DMS114 treated with DMSO at 0.1 percent for 48 hours (cell line): Measurements from ENCODE around the gene ITIH4.

ENCODE experiments used
- DNase-seq: peaks from one replicate; lab custom pipeline; 2025; ENCODE audit not compliant: unreplicated experiment; lab: John Stamatoyannopoulos, UW

ITIH4 gene

DNA sequence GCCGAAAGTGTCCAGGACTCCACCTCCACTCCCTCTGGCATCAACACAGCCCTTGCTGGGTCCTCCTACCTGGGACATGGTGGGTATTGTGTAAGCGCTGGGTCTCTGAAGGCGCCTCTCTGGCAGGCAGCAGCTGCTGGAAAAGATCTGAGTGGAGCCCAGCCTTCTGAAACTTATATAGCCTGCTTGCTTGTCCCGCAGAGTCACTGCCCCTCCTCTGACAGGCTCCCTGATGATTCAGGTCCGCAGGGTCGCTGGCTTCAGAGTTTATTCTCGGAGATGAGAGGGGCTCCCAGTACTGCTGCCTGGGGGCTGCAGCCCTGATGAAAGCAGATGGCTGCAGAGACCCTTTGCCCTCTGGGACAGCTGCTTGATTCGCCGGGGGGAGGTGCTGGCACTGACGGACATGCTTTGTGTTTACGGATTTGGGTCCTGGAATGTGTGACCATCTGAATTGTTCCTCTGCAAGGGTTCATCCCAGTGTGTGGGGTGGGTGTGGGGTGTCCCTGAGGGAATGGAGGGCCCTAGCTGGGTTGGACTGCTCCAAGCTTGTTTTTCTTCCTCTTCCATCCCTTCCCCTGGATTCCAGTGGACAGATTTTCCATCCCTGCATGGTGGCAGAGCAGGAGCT, 4.5 kb upstream of the ITIH4 start, which contains the start of gene MUSTN1:
MUSTN1 (minus strand) TSS at position 149 of the 631 bp plus-strand sequence; CDS start at position 78, 71 bp downstream.
- DNase-seq, result no peak

DNA sequence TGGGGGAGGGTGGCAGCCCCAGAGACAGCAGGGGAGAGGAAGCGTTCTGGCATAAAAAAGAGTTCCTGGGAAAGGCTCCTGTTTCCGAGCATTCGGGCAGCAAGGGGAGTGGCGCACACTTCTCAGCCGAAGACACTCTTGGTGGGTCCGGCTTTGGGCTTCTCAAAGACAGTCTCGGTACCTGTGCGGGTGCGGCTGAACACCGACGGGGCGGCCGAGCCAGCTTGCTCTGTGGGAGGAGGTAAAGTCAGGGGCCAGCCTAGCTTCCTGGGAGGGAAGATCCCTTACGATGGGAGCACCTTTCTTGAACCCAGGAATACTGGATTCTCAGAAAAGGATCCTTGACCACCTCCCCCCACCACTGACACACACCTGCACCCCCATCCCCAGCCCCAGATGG, 2.7 kb upstream of the ITIH4 start:
- DNase-seq, result no peak

DNA sequence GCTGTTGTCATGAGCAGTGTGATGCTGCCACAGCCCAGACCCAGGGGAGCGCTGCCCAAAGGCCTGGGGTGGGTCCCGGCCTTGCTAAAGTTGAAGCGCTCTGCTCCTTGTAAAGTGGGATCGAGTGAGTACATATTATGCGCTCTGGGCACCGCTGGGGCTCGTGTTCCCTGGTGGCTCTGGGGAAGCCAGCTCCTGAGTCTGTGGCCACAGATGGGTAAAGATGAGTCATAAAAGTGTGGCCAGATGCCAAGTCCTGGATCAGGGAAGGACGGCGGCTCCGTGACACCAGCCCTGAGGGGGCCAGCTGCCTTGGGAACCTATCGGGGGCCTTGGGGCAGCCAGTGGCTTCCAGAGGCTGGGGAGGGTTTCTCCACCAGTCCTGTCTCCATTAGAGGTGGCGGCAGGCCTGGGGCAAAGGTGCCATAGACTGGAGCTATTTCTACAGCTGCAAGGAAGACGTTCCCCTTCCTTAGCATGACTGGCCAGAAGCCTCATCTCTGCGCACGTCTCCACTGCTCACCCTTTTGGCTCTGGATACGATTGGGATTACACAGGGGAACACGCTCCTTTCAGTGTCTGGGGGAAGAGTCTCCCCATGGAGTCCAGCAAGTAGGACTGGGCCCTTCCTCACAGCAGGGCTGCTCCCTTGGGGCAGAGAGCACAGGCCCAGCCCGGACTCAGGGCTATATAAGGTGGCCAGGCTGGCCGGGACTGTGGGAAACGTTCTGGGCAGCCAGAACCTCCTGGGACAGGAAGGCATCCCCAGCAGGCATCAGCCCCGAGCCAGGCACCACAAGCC, 1.2 kb upstream of the ITIH4 start:
- DNase-seq, result no peak

DNA sequence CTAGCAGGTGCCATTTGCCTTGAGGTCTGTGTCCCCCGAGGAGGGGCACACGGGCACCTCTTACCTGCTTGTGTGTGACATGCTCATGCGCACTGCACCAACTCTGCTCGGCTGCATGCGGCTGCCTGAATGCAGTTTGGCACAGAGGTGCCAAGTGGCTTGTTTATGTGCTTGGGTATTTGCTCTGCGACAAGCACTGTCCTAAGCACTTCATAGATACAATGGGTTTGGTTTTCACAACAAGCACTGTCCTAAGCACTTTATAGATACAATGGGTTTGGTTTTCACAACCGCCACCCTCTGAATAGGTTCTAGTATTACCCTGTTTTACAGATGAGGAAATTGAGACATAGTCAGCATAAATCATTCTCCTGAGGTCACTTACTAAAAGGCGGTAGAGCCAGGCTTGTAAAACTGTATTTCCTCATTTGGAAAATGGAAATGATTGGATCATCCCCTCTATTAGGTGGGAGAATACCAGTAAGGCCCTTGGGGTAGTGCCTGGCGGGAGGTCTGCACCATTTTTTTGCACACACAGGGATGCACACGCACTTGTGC, 487 bp downstream of the ITIH4 start:
- DNase-seq, result no peak

DNA sequence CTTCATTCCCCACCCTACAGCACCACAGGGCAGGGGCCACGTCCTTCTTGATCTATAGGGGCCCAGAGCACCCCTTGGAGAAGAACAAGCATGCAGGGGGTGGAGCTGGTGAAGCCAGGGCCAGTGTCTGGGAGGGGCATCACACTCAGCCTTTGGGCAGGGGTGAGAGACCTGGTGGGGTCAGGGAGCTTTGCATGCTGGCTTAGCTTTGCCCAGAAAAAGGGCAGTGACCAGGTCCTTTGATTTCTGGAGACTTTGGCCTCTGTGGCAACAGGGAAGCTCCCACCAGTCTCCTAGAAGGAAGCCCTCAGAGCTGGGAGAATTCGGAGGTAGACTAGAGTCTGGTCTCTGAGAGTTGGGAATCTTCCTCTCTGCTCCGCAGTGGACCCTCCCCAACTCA, 990 bp downstream of the ITIH4 start:
- DNase-seq, result no peak

DNA sequence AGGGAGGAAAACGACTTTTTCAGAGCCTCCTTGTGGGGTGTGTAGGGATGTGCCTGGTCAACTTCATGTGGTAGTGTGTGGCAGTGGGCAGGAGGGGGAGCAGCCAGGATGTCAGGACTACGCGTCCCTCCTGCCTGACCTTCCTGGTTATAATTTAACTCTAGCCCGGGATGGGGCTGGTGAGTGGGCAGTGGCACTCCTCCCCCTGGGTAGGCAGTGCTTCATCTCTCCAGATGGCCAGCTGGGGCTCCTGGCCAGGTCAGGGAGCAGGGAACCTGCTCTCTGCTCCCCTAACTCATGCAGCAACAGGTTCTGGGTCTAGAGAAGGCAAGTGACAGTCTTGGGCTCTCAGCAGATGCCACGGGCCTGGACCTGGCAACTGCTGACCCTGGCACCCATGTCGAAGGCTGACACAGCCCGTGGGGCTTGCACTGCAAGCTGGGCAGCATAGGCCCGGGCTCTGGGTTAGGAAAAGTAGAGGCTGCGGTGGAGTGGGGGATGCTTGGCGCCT, 2.6 kb downstream of the ITIH4 start:
- no peak for DNase-seq

DNA sequence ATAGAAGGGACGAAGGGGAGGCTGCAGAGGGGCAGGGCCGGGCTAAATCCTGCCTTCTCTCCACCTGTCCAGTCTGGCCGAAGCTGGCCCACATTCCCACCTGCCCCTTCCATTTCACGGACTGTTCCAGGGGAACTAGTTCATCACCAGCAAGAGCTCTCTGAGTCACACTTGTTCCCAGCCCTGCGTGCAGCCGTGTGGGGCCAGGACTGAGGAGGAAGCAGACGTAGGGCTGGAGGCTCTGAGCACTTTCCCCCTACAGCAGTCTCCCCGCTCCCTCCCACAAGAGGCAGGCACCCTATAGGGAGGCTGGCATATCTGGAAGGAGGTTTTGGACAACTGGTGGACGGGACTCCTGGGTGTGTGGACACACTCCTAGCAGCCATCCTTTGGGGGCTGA, 3.0 kb downstream of the ITIH4 start:
- no peak for DNase-seq

DNA sequence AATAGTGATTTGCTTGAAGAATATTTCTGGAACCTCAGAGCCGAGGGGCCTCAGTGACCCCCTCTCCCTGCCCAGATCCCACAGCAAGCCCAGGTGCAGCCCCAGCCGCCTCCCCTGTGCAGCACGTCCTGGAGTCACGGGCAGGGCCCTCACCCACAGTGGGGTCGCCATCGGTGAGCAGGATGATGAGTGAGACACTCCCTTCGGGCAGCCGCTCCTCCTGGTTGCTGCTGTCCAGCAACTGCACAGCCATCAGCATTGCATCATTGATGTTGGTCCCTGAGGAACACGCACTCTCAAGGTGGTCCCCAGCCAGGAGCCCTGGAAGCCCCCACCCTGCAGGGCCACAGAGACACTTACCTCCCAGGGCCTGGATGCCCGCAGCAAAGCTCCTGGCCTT, 6.4 kb downstream of the ITIH4 start:
- no peak for DNase-seq

DNA sequence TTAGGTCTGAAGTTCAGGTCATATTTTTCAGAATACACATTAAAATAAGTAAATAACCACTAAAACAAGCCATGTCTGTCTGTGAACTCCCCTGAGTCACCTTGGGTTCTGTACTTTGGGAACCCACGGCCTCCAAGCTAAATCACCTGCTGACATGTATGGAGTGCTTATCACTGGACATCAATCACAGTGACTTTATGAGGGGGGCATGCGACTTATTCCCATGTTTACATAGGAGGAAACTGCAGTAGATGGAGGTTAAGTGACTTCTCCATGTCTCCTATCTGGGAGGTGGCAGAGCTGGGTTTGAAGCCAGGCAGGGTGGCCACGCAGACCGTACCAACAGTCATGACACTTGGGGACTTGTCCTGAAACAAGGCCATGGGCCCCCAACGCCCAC, 8.1 kb downstream of the ITIH4 start:
- DNase-seq, result no peak

DNA sequence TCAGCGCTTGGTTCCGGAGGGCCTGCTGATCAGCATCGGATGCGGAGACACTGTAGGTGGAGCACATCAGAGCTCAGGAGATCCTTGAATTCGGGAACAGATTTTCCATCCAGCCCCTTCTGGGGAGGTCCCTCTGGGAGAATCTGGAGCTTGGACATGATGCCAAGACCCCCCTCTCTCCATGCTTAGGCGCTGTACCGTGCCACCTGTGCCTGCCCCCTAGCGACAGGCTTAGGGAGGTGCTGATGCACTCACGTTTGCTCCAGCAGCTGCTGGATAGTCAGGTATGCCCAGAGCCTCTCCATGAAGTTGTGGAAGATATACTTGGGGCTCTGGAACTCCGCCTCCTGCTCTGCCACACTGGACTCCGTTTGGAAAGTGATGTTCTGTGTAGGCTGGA, 9.7 kb downstream of the ITIH4 start:
- DNase-seq, result no peak

DNA sequence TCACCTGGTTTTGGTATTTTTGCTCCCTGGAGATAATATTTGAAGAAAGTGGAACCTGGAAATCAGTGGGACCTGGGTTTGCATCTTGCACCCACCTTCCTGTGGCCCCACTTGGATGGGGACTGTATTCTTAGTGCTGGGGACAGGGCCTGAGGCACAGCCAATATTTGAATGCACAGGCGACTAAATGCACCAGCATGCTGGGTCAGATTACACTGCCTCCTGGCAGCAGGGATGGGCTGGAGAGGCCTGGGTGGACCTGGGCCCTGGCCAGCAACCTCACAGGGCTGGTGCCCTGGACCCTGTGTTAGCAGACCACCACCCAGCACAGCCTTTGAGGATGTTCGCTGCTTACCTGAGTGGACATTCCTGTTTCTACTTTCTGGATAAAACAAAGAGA, 10.5 kb downstream of the ITIH4 start:
- DNase-seq, result no peak

DNA sequence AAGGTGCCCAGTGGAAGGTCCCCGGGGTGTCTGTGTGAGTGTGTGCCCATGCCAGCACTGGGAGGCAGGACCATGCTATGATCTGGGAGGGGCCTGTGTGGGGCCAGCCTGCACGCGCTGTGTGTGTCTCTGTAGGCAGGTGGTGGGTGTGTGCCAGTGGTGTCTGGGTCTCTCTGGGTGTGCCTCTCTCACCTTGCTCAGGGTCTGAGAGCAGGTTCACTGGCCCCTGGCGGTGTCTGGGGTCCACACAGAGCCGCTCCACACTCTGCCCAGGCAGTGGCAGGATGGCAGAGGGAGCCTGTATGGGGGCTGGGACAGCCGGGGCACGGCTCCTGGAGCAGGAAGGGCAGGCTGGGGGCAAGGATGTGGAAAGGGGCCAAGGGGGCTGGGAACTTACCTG, 12.6 kb downstream of the ITIH4 start:
- no peak for DNase-seq

DNA sequence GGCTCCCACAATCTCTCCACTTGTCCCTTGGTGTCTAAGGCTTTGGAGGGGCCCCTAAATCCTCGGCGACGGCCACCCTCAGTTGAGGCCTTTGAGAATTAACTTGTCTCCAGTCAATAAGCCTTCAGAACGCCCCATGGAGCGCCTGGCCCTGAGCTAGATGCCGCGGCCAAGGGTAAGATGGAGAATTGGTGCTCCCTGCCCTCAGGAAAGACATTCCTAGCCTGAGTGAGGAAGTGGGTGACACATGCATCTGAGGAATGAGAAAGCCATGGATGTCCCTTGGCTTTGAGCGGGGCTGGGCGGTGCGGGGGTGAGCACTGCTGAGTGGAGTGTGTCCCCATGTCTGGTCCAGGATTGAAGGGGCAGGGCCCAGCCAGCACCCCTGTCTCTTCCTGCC, 13.3 kb downstream of the ITIH4 start:
- no peak for DNase-seq

DNA sequence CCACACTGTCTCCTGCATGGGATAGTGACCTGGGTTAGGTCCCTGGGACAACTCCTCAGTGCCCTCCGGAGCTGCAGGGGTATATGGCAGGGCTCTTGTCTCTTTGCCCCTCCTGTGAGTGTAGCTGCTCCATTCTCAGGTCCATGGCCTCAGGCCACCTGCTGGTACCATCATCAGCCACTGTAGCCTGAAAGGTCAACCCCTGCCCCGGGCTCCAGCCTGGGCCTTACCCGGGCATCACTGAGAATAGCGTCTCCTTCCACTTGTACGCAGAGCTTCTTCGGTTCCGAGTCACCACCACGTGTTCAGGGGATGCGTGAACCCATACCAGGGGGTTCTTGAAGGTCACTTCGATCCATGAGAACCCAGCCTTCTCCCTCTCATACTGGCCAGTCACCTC, 13.8 kb downstream of the ITIH4 start:
- no peak for DNase-seq

DNA sequence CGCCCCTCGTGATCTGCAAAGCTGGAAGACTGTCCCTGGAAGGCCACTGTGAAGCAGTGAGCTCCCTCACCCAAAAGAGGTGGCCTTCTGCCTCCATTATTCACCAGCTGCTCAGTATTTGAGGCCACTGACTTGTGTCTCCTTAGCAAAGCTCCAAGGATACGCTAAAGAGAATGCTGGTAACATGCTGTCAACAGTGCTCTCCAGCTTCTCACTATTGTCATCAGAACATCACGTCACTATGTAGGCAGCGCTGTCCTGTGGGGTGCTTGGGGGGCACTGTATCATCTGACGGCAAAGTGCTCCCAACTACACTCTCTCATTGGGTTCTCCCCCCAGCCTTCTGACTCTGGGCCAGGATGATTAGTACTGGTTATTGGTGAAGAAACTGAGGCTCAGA, 14.3 kb downstream of the ITIH4 start:
- DNase-seq, result no peak

DNA sequence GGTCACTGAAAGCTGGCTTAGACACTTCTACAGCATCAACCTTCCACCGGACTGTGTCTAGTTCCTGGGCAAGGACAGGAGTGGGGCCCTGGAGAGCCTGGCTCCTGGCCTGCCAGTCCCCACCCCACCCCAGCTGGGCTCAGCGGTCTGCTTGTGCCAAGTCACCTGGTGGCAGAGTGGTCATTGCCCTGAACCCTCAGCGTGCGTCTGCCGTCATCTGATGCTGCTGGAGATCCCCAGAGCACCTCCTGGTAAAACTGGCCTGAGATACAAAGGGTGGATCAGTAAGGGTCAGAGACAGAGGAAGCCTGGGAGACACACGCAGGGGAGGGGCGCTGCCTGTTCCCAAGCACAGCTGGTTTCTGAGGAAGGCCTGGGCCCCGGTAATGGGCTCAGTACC, 16.7 kb downstream of the ITIH4 start:
- no peak for DNase-seq

DNA sequence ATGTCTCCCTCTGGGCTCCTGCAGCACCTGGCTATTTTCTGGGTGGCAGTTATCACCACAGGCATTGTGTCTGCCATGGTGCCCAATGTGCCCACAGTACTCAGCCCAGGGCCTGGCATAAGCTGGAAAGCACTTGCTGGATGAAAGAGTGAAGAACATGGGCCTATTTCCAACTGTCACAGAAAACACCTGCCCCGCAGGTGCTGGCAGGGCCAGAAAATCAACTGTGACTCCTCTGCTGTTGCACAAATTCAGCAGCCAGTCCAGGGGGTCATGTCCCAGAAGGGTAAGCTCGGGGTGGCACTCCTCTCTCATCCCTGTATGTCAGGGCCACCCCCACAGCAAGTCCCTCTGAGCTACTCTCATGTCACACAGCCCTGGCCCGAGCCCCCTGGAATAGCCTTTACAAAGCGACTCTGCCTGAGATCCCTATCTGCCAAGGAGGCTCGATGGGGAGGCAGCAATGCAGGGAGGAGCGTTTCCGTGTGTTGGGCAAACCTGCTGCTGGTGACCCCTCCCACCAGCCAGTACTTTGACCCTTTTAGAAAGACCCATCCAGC, 18.9 kb downstream of the ITIH4 start:
- no peak for DNase-seq

DNA sequence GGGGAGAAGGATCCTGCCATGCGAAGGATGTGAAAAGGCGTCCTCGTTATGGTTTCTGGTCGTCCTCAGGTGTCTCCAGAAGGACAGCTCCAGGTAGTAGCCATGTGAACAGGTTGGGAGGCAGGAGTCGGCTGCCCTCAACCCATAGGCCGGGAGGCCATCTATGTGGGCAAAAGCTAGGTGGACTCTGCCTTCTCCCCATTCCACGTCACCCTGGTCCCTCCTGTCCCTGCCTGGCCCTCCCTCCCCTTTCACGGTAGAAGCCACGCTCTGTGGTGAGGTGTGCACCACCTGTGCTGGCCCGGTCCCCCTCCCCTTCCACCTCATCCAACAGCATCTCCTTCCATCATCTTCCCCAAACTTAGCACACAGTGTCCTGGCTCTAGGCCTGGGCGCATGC, 19.5 kb downstream of the ITIH4 start:
- DNase-seq, result no peak

DNA sequence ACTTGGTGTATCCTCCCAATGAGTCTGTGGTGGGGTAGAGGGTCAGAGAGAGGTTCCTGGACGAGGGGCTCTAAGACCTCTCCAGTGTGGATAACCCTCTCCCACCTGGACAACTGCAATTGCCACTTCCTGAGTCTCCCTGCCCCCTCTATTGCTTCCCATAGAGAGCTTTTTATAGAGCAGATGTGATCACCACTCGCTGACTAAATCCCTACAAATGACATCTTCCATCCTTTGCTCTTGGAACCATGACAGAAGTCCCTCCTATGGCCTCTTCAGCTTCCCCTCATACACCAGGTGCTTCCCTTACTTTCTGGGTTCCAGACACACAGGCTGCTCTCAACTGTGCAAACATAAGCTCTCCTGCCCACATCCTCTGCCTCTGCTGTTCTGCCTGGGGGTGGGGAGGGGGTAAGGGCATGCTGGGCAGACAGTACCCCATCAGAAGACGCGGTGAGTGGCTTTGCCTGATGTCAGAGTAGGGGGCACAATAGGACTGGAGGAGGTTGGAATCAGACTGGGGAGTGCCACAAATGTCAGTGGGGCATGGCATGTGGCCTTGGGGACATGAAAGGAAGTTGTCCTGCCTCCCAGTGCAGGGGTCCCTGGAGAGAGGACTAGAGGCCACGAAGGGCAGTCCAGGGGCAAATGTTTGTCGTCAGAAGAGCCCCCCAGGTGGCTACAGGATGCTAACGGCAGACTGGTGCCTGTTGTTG, 20.7 kb downstream of the ITIH4 start:
- no peak for DNase-seq

DNA sequence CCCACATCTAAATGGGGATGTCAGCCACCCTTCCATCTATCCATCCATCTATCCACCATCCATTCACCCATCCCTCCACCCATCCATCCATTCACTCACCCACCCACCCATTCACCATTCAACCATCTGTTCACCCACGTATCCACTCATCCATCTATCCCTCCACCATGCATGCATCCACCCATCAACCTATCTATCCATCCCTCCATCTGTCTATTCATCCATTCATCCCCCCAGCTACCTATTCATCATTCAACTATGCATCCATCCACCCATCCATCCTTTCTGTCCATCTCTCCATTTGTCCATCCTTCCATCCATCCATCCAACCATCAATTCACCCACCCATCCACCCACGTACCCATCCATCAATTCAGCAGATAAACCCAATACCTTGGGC, 21.3 kb downstream of the ITIH4 start:
- DNase-seq, result no peak

DNA sequence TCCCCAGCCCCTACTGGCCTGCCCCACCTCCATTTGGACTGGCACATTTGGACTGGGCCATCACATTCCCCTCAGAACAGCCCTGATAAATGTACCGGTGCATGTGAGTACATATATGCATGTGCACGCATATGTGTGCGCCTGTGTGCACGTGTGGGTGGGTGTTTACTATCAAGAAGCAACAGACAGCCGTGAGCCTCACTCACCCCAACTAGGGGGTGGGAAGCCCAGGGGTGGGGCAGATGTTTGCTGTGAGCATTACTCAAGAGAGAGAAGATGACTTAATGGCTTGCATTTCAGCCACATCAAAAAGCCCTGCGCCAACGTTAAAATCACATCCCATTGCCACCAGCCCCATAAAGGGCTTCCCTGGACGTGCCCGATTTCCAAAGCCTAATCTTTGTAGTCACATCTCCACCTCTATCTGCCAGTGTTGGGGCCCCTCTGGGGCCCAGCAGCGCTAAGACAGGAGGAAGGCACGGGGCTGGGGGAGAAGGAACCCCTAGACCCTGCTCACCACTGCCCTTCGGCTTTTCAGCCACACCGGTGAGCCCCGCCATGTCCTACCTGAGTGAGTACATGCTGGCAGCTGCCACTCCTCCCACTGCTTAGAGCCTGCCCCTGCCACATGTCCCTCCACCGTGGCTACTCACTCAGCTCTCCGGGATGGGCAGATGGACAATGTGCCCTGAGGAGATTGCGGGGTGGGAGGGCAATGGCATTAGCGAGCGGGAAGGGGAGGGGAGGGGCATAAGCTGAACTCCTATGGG, 25.0 kb downstream of the ITIH4 start:
- no peak for DNase-seq
